Activated CD4-positive, alpha-beta memory T cell treated with anti-CD3 and anti-CD28 coated beads for 36 hours (primary cell): ENCODE results near the gene IL22RA2. TPM values are rescaled to one million over a fixed set of nuclear protein-coding genes. Genes with fewer than 3 reads are reported as not detected.
A peak's percentile ranks its signal among the peaks of the same experiment; 100 is the strongest.
"Not testable (repeated sequence)": the region's sequence is repeated elsewhere in the genome, so short reads cannot be mapped to it uniquely, and the experiment has no call there.

Source experiments
- CTCF ChIA-PET: fragments of 350-600 bp; sonication (Branson Sonifier 250); formaldehyde crosslinking; loops from one replicate; lab custom pipeline; 2021; ENCODE audit warnings: antibody characterized with exemption, inconsistent platforms; lab: Charles Lee
- POLR2A ChIA-PET: fragments of 350-600 bp; sonication (Branson Sonifier 250); formaldehyde crosslinking; loops from one replicate; lab custom pipeline; 2021; ENCODE audit warnings: antibody characterized with exemption; lab: Charles Lee
- DNase-seq: peaks from one replicate; pipeline ENCODE4 v3.0.0-alpha.2; 2020
- H3K27ac Mint-ChIP-seq: one replicate; pipeline ENCODE4 v1.8.0; 2021; ENCODE audit warnings: mixed read lengths
- H3K27me3 Mint-ChIP-seq: one replicate; pipeline ENCODE4 v1.8.0; 2021; ENCODE audit warnings: mixed read lengths
- H3K36me3 Mint-ChIP-seq: one replicate; pipeline ENCODE4 v1.8.0; 2021; ENCODE audit warnings: mixed read lengths
- H3K4me1 Mint-ChIP-seq: one replicate; pipeline ENCODE4 v1.8.0; 2021; ENCODE audit warnings: low read depth, mixed read lengths
- H3K4me3 Mint-ChIP-seq: one replicate; pipeline ENCODE4 v1.8.0; 2021; ENCODE audit warnings: mild to moderate bottlenecking, mixed read lengths
- H3K9me3 Mint-ChIP-seq: one replicate; pipeline ENCODE4 v1.8.0; 2021; ENCODE audit warnings: mixed read lengths
- intact Hi-C: fragments of 100-400 bp; cut with micrococcal nuclease; formaldehyde crosslinking; loops from one replicate; pipeline ENCODE4 v1.15.1; 2023
- total RNA-seq, 2 experiments: library from RNA; stranded (reverse); gene quantifications; one replicate each; pipeline ENCODE4 v1.2.3, GENCODE V29; 2021

Gene IL22RA2
- total RNA-seq = not detected

GRCh38 chr6:137173501-137173900 lies at the start of gene IL22RA2:
Gene IL22RA2, minus strand, starts transcription at chr6:137173644. Its CDS starts 11,895 bp downstream, at chr6:137161749.
- peaks cover 4% of the 10 kb centered on the region for H3K9me3 Mint-ChIP-seq
- no peak within 1 kb of the TSS for H3K4me3 Mint-ChIP-seq
- intact Hi-C loops = no loop called here
- no peak for DNase-seq
- CTCF ChIA-PET = no interaction called here
- H3K27ac Mint-ChIP-seq = no peak within 1 kb of the TSS
- H3K4me1 Mint-ChIP-seq = peaks cover 21% of the 10 kb centered on the region
- POLR2A ChIA-PET = no interaction called here
- peaks cover 3% of the 10 kb centered on the region for H3K36me3 Mint-ChIP-seq
- H3K27me3 Mint-ChIP-seq = peaks cover 9% of the 10 kb centered on the region

GRCh38 chr6:137222381-137222780 lies 48.9 kb upstream of the IL22RA2 start:
- ChIA-PET CTCF (interaction anchor here (0.8 kb wide), 1 partner anchor 399 kb away, joined by 3 read pairs; no protein-coding TSS in a partner anchor), POLR2A (no interaction called here)
- H3K27me3 Mint-ChIP-seq = peaks cover 2% of the 10 kb centered on the region
- peaks cover 4% of the 10 kb centered on the region for H3K36me3 Mint-ChIP-seq
- no peak overlapping the region for H3K27ac Mint-ChIP-seq
- no peaks in the 10 kb centered on the region for H3K9me3 Mint-ChIP-seq
- intact Hi-C loops = no loop called here
- DNase-seq = no peak
- H3K4me1 Mint-ChIP-seq = peaks cover 41% of the 10 kb centered on the region
- H3K4me3 Mint-ChIP-seq = no peak overlapping the region

- intact Hi-C loops = loop anchor here (5.0 kb wide), 1 partner anchor 117 kb away; no protein-coding TSS in a partner anchor
- Mint-ChIP-seq H3K27ac (peak overlapping the region; percentile 97), H3K4me1 (peaks cover 45% of the 10 kb centered on the region), H3K4me3 (peak overlapping the region; percentile 92), H3K36me3 (peaks cover 4% of the 10 kb centered on the region), H3K27me3 (no peaks in the 10 kb centered on the region), H3K9me3 (no peaks in the 10 kb centered on the region)
- CTCF ChIA-PET = interaction anchor here (1.7 kb wide), 1 partner anchor 125 kb away, joined by 5 read pairs; no protein-coding TSS in a partner anchor
- no peak for DNase-seq
- POLR2A ChIA-PET = interaction anchor here (1.1 kb wide), 1 partner anchor 397 kb away, joined by 3 read pairs; the partner anchor contains the start of gene PEX7
Measured at GRCh38 chr6:137219664-137220252, 46.3 kb upstream of the IL22RA2 start.

- Mint-ChIP-seq H3K4me3 (peak within 1 kb of the TSS; percentile 92), H3K36me3 (peaks cover 7% of the 10 kb centered on the region), H3K27me3 (no peaks in the 10 kb centered on the region), H3K27ac (peak within 1 kb of the TSS; percentile 97), H3K4me1 (peaks cover 45% of the 10 kb centered on the region), H3K9me3 (no peaks in the 10 kb centered on the region)
- peak; percentile 98 for DNase-seq
- POLR2A ChIA-PET = interaction anchor here (1.1 to 1.3 kb wide), 2 partner anchors 116 to 397 kb away, joined by 3 to 4 read pairs; partner anchors contain the start of gene PEX7
- intact Hi-C loops = loop anchor here (1.0 to 5.0 kb wide), 4 partner anchors 15 to 117 kb away; no protein-coding TSS in a partner anchor
- CTCF ChIA-PET = interaction anchor here (0.9 kb wide), 1 partner anchor 95 kb away, joined by 4 read pairs; no protein-coding TSS in a partner anchor
Measured at GRCh38 chr6:137218917-137219663, 45.6 kb upstream of the IL22RA2 start, which contains the start of gene IFNGR1. Gene IFNGR1, minus strand, starts transcription at chr6:137219385. Its CDS starts 58 bp downstream, at chr6:137219327.

- intact Hi-C loops = loop anchor here (1.0 to 5.0 kb wide), 4 partner anchors 16 to 116 kb away; no protein-coding TSS in a partner anchor
Measured at GRCh38 chr6:137218473-137218916, 45.1 kb upstream of the IL22RA2 start.

GRCh38 chr6:137217801-137218472 lies 44.5 kb upstream of the IL22RA2 start:
- H3K4me3 Mint-ChIP-seq = peak overlapping the region; percentile 92
- H3K36me3 Mint-ChIP-seq = peaks cover 7% of the 10 kb centered on the region
- intact Hi-C loops = loop anchor here (1.0 to 5.0 kb wide), 4 partner anchors 16 to 116 kb away; no protein-coding TSS in a partner anchor
- peak overlapping the region; percentile 97 for H3K27ac Mint-ChIP-seq
- no peaks in the 10 kb centered on the region for H3K9me3 Mint-ChIP-seq
- DNase-seq = no peak
- POLR2A ChIA-PET = interaction anchor here (0.5 to 1.3 kb wide), 6 partner anchors 10 to 653 kb away, joined by 3 to 5 read pairs (median 3); no protein-coding TSS in a partner anchor
- peaks cover 49% of the 10 kb centered on the region for H3K4me1 Mint-ChIP-seq
- CTCF ChIA-PET = interaction anchor here (0.8 to 1.6 kb wide), 6 partner anchors 50 to 372 kb away, joined by 3 to 7 read pairs (median 4); no protein-coding TSS in a partner anchor
- H3K27me3 Mint-ChIP-seq = no peaks in the 10 kb centered on the region

More at GRCh38 chr6:137218473-137218916, 45.1 kb upstream of the IL22RA2 start:
- peaks cover 45% of the 10 kb centered on the region for H3K4me1 Mint-ChIP-seq
- H3K27ac Mint-ChIP-seq = peak overlapping the region; percentile 97
- peak; percentile 66 for DNase-seq
- peaks cover 7% of the 10 kb centered on the region for H3K36me3 Mint-ChIP-seq
- POLR2A ChIA-PET = interaction anchor here (0.6 to 1.3 kb wide), 5 partner anchors 9 to 652 kb away, joined by 3 to 5 read pairs (median 3); no protein-coding TSS in a partner anchor
- H3K27me3 Mint-ChIP-seq = no peaks in the 10 kb centered on the region
- CTCF ChIA-PET = interaction anchor here (0.8 to 1.6 kb wide), 5 partner anchors 51 to 371 kb away, joined by 3 to 7 read pairs (median 4); no protein-coding TSS in a partner anchor
- peak overlapping the region; percentile 92 for H3K4me3 Mint-ChIP-seq
- no peaks in the 10 kb centered on the region for H3K9me3 Mint-ChIP-seq

GRCh38 chr6:137216875-137217553 lies 43.6 kb upstream of the IL22RA2 start:
- H3K4me1 Mint-ChIP-seq = peaks cover 51% of the 10 kb centered on the region
- no peak overlapping the region for H3K27ac Mint-ChIP-seq
- H3K27me3 Mint-ChIP-seq = no peaks in the 10 kb centered on the region
- no peak for DNase-seq
- peak overlapping the region; percentile 28 for H3K4me3 Mint-ChIP-seq
- CTCF ChIA-PET = interaction anchor here (1.0 to 1.6 kb wide), 3 partner anchors 50 to 123 kb away, joined by 4 to 7 read pairs (median 4); no protein-coding TSS in a partner anchor
- intact Hi-C loops = loop anchor here (5.0 kb wide), 1 partner anchor 115 kb away; no protein-coding TSS in a partner anchor
- H3K9me3 Mint-ChIP-seq = no peaks in the 10 kb centered on the region
- peaks cover 7% of the 10 kb centered on the region for H3K36me3 Mint-ChIP-seq
- POLR2A ChIA-PET = interaction anchor here (0.5 to 1.3 kb wide), 4 partner anchors 11 to 654 kb away, joined by 3 to 5 read pairs (median 3); no protein-coding TSS in a partner anchor

GRCh38 chr6:137216106-137216505 lies 42.7 kb upstream of the IL22RA2 start:
- H3K4me3 Mint-ChIP-seq = no peak overlapping the region
- ChIA-PET POLR2A (interaction anchor here (0.7 kb wide), 1 partner anchor 21 kb away, joined by 3 read pairs; no protein-coding TSS in a partner anchor), CTCF (no interaction called here)
- H3K27me3 Mint-ChIP-seq = no peaks in the 10 kb centered on the region
- DNase-seq = no peak
- H3K4me1 Mint-ChIP-seq = peaks cover 51% of the 10 kb centered on the region
- H3K9me3 Mint-ChIP-seq = no peaks in the 10 kb centered on the region
- H3K27ac Mint-ChIP-seq = no peak overlapping the region
- intact Hi-C loops = loop anchor here (5.0 kb wide), 1 partner anchor 114 kb away; no protein-coding TSS in a partner anchor
- H3K36me3 Mint-ChIP-seq = peaks cover 7% of the 10 kb centered on the region

- CTCF ChIA-PET, H3K36me3 Mint-ChIP-seq, H3K9me3 Mint-ChIP-seq, POLR2A ChIA-PET, H3K27ac Mint-ChIP-seq, H3K4me3 Mint-ChIP-seq, DNase-seq, H3K27me3 Mint-ChIP-seq: not testable (repeated sequence)
- intact Hi-C loops = loop anchor here (5.0 kb wide), 1 partner anchor 113 kb away; no protein-coding TSS in a partner anchor
- peaks cover 49% of the 10 kb centered on the region for H3K4me1 Mint-ChIP-seq
Measured at GRCh38 chr6:137215630-137216029, 42.2 kb upstream of the IL22RA2 start.

- no peak for DNase-seq
- peaks cover 7% of the 10 kb centered on the region for H3K36me3 Mint-ChIP-seq
- H3K4me3 Mint-ChIP-seq = no peak overlapping the region
- H3K4me1 Mint-ChIP-seq = peaks cover 43% of the 10 kb centered on the region
- ChIA-PET CTCF (no interaction called here), POLR2A (no interaction called here)
- intact Hi-C loops = loop anchor here (5.0 kb wide), 1 partner anchor 113 kb away; no protein-coding TSS in a partner anchor
- H3K27ac Mint-ChIP-seq = no peak overlapping the region
- H3K9me3 Mint-ChIP-seq = no peaks in the 10 kb centered on the region
- no peaks in the 10 kb centered on the region for H3K27me3 Mint-ChIP-seq
Measured at GRCh38 chr6:137214931-137215330, 41.5 kb upstream of the IL22RA2 start.
